PFSK-1 (cell line): Measurements from ENCODE around the gene GNB1.

Source experiments
- FOXP2 ChIP-seq: optimal IDR thresholded peaks from 2 replicates; pipeline ENCODE3; 2011; ENCODE audit warnings: borderline replicate concordance, control low read depth, inconsistent platforms; ENCODE audit not compliant: insufficient read depth; ENCODE audit errors: extremely low read length, extremely low read depth
- POLR2AphosphoS5 ChIP-seq: IDR thresholded peaks from 2 replicates; pipeline ENCODE4 v1.6.1; 2012; ENCODE audit warnings: low read depth, mild to moderate bottlenecking, control low read depth, low read length, moderate library complexity
- TAF1 ChIP-seq: IDR thresholded peaks from 2 replicates; pipeline ENCODE4 v1.6.1; 2012; ENCODE audit warnings: low read length, control low read depth, borderline replicate concordance; ENCODE audit not compliant: insufficient read depth
- TF ChIP-seq, protein P1 (sequence below), 2 experiments: IDR thresholded peaks; 2 replicates each; pipeline versions ENCODE4 v1.6.1 to v1.8.0; 2011 to 2012; ENCODE audit warnings: low read depth in 2 of 2, low read length in 2 of 2, control low read depth in 1 of 2, inconsistent platforms in 1 of 2, mild to moderate bottlenecking in 1 of 2, moderate library complexity in 1 of 2; ENCODE audit not compliant: insufficient read depth in 1 of 2

GRCh38 chr1:1779691-1780597 lies 110.9 kb downstream of the GNB1 start:
- TF ChIP-seq, protein P1, sequence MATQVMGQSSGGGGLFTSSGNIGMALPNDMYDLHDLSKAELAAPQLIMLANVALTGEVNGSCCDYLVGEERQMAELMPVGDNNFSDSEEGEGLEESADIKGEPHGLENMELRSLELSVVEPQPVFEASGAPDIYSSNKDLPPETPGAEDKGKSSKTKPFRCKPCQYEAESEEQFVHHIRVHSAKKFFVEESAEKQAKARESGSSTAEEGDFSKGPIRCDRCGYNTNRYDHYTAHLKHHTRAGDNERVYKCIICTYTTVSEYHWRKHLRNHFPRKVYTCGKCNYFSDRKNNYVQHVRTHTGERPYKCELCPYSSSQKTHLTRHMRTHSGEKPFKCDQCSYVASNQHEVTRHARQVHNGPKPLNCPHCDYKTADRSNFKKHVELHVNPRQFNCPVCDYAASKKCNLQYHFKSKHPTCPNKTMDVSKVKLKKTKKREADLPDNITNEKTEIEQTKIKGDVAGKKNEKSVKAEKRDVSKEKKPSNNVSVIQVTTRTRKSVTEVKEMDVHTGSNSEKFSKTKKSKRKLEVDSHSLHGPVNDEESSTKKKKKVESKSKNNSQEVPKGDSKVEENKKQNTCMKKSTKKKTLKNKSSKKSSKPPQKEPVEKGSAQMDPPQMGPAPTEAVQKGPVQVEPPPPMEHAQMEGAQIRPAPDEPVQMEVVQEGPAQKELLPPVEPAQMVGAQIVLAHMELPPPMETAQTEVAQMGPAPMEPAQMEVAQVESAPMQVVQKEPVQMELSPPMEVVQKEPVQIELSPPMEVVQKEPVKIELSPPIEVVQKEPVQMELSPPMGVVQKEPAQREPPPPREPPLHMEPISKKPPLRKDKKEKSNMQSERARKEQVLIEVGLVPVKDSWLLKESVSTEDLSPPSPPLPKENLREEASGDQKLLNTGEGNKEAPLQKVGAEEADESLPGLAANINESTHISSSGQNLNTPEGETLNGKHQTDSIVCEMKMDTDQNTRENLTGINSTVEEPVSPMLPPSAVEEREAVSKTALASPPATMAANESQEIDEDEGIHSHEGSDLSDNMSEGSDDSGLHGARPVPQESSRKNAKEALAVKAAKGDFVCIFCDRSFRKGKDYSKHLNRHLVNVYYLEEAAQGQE (IDR thresholded peaks at IDR 0.05; ENCODE audit: insufficient read depth in 1 of 2, low read depth in 2 of 2, low read length in 2 of 2): no peak
- TF ChIP-seq TAF1: no peak
- no peak for TF ChIP-seq POLR2AphosphoS5
- TF ChIP-seq FOXP2: no peak
